Immature natural killer cell (primary cell): ENCODE results near the gene CENPS. TPM values are rescaled to one million over a fixed set of nuclear protein-coding genes. Genes with fewer than 3 reads are reported as not detected.
"Not testable (repeated sequence)": the region's sequence is repeated elsewhere in the genome, so short reads cannot be mapped to it uniquely, and the experiment has no call there.

ENCODE experiments used
- DNase-seq, 3 donors: peaks; one replicate each; pipeline ENCODE4 v3.0.0; 2022; ENCODE audit warnings: mixed read lengths in 1 of 3
- H3K27ac Mint-ChIP-seq, 6 donors: one replicate each; pipeline ENCODE4 v1.8.0; 2020; ENCODE audit warnings: mixed read lengths in 6 of 6, mild to moderate bottlenecking in 5 of 6, inconsistent platforms in 4 of 6, moderate library complexity in 3 of 6
- H3K27me3 Mint-ChIP-seq, 3 donors: one replicate each; pipeline ENCODE4 v1.8.0; 2020 to 2021; ENCODE audit warnings: low read depth in 3 of 3, mild to moderate bottlenecking in 3 of 3, mixed read lengths in 3 of 3, moderate library complexity in 3 of 3, inconsistent platforms in 1 of 3
- H3K36me3 Mint-ChIP-seq, 3 donors: one replicate each; pipeline ENCODE4 v1.8.0; 2020; ENCODE audit warnings: mixed read lengths in 3 of 3, inconsistent platforms in 2 of 3, mild to moderate bottlenecking in 2 of 3
- H3K4me1 Mint-ChIP-seq, 2 donors: one replicate each; pipeline ENCODE4 v1.8.0; 2020; ENCODE audit warnings: inconsistent platforms in 2 of 2, mild to moderate bottlenecking in 2 of 2, mixed read lengths in 2 of 2, moderate library complexity in 1 of 2
- H3K4me3 Mint-ChIP-seq, 5 donors: one replicate each; pipeline ENCODE4 v1.8.0; 2020; ENCODE audit warnings: mild to moderate bottlenecking in 5 of 5, mixed read lengths in 5 of 5, inconsistent platforms in 3 of 5, moderate library complexity in 3 of 5
- H3K9me3 Mint-ChIP-seq, 6 donors: one replicate each; pipeline ENCODE4 v1.8.0; 2020; ENCODE audit warnings: mild to moderate bottlenecking in 6 of 6, mixed read lengths in 6 of 6, inconsistent platforms in 4 of 6, moderate library complexity in 3 of 6
- polyA plus RNA-seq, 3 donors: library from polyadenylated mRNA; unstranded; fragments of 300-500 nt; fragmentation: Illumina TruSeq; gene quantifications; one replicate each; pipeline ENCODE4 v1.2.3, GENCODE V29; 2021

The CENPS gene
- polyA plus RNA-seq, 3 donors from 2014 or later, result 7.8 to 12.1 (median 8.1) TPM

DNA sequence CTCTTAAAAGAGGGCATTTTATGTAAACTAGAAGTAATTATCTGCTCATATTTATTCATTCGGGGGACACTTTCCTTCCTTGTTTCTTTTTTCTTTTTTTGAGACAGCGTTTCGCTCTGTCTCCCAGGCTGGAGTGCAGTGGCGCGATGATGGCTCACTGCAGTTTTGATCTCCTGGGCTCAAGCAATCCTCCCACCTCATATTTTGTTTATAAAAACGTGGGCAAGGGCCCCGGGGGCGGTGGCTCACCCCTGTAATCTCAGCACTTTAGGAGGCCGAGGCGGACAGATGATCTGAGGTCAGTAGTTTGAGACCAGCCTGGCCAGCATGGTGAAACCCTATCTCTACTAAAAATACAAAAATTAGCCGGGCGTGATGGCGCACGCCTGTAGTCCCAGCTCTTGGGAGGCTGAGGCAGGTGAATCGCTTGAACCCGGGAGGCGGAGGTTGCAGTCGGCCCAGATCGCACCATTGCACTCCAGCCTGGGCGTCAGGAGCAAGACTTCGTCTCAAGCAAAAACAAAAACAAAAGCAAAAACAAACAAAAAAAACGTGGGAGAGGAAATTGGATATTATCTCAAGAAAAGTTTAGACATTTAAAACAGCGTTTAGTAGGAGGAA is 43.0 kb downstream of the CENPS start:
- DNase-seq, result no peak
- H3K36me3 Mint-ChIP-seq, result peaks cover 0 to 8% (median 2%) of the 10 kb centered on the region in 3 donors
- peaks cover 43 to 58% of the 10 kb centered on the region in 2 donors for H3K4me1 Mint-ChIP-seq
- H3K27ac Mint-ChIP-seq, result no peak overlapping the region
- no peaks in the 10 kb centered on the region for H3K9me3 Mint-ChIP-seq
- peaks cover 0 to 2% (median 1%) of the 10 kb centered on the region in 3 donors for H3K27me3 Mint-ChIP-seq
- H3K4me3 Mint-ChIP-seq, result peak overlapping the region; percentile 90 to 96 (median 93)

GRCh38 chr1:10474309-10474612 is 44.0 kb downstream of the CENPS start:
- H3K4me1 Mint-ChIP-seq, result peaks cover 43 to 59% of the 10 kb centered on the region in 2 donors
- not testable (repeated sequence) for DNase-seq, H3K36me3 Mint-ChIP-seq, H3K9me3 Mint-ChIP-seq, H3K27me3 Mint-ChIP-seq
- H3K27ac Mint-ChIP-seq, result peak overlapping the region in 3 of 6 donors; percentile 14 to 81 (median 73)
- H3K4me3 Mint-ChIP-seq, result peak overlapping the region; percentile 85 to 94 (median 92)

DNA sequence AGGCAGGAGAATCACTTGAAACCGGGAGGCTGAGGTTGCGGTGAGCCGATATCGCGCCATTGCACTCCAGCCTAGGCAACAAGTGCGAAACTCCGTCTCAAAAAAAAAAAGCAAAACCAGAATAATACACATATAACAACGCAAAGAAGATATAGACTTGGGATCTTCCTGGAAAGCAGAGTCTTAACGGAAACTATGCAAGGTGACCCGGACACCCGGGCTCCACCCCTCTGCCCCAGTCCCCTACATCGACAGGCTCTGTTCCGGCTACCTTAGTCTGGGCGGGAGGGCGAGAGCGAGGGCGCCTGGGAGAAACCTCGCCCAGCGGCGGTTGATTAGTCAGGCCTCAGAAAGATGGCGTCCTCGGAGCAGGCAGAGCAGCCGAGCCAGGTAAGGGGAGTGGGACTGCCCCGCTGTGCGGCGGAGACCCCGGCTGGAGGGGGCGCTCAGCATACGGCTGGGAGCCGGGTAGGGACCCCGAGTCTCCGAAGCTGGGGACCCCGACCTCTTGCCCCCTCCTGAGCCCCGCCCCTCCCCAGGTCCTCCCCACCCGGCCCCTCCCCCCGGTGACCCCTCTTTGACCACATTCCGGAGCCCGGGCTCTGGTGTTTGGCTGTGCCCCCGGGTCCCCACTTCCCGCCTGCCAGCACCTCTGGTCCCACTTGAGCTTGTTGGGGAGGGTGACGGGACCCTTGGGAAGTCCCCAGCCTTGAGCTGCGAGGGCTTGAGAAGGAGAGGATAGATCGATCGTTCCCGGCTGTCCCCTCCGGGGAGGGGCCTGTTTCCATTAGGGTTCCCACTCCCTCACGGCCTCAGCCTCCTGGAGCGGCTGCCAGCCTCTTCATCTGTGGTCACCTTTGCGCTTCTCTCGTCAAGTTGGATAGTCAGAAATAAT is 44.6 kb downstream of the CENPS start, which contains the start of gene PEX14:
Gene PEX14, plus strand, starts transcription at position 338 of the 895 bp plus-strand sequence. Its CDS starts 17 bp downstream, at position 355.
- peak; percentile 76 to 78 (median 78) for DNase-seq
- Mint-ChIP-seq H3K27me3 (peaks cover 0 to 3% (median 2%) of the 10 kb centered on the region in 3 donors), H3K4me1 (peaks cover 45 to 64% of the 10 kb centered on the region in 2 donors), H3K36me3 (no peaks in the 10 kb centered on the region), H3K4me3 (peak within 1 kb of the TSS; percentile 89 to 95 (median 93)), H3K9me3 (no peaks in the 10 kb centered on the region), H3K27ac (peak within 1 kb of the TSS; percentile 81 to 92 (median 90))

DNA sequence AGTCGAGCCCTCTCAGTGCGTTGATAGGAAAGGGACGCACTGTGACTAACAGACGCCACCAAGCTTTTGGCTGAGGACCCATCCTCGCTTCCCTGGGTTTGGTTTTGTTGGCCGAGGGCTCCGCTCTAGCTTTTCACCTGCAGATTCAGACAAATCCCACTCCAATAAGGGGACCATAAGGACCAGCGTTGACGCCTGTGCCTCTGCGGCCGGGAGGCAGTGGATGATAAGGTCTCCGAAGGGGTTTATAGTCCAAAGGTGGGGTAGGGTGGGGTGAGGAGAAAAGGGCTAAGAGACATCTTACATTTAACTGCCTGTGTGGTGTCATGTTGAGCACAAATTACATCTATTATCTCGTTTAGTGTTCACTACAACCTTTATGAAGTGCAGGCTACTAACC is 45.3 kb downstream of the CENPS start:
- DNase-seq, result no peak
- Mint-ChIP-seq H3K9me3 (no peaks in the 10 kb centered on the region), H3K27me3 (peaks cover 0 to 3% (median 2%) of the 10 kb centered on the region in 3 donors), H3K4me1 (peaks cover 45 to 64% of the 10 kb centered on the region in 2 donors), H3K4me3 (peak overlapping the region; percentile 89 to 95 (median 92)), H3K27ac (peak overlapping the region; percentile 80 to 92 (median 86)), H3K36me3 (no peaks in the 10 kb centered on the region)

DNA sequence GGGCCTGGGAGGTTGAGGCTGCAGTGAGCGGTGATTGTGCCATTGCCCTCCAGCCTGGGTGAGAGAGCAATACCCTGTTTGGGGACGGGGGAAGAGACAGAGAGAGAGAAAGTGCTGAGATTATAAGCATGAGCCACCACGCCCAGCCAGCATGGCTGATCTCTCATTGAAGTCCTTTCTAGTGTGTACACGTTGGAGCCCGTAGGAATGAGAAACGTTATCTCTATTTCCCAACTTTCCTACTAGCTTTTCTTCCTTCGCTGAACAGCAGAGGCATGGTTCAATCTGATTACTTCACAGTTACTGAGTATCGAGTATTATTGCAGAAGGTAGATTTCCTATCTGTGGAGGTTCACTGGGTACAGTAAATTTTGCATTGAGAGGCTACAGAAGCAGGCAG is 49.1 kb downstream of the CENPS start:
- peaks cover 0 to 3% (median 2%) of the 10 kb centered on the region in 3 donors for H3K27me3 Mint-ChIP-seq
- no peaks in the 10 kb centered on the region for H3K36me3 Mint-ChIP-seq
- peaks cover 27 to 34% of the 10 kb centered on the region in 2 donors for H3K4me1 Mint-ChIP-seq
- no peak overlapping the region for H3K4me3 Mint-ChIP-seq
- no peaks in the 10 kb centered on the region for H3K9me3 Mint-ChIP-seq
- no peak overlapping the region for H3K27ac Mint-ChIP-seq
- DNase-seq, result no peak

GRCh38 chr1:10480614-10481013 is 50.4 kb downstream of the CENPS start:
- Mint-ChIP-seq H3K9me3 (no peaks in the 10 kb centered on the region), H3K4me1 (peaks cover 25 to 32% of the 10 kb centered on the region in 2 donors), H3K4me3 (no peak overlapping the region), H3K36me3 (peaks cover 0 to 4% (median 0%) of the 10 kb centered on the region in 3 donors), H3K27ac (no peak overlapping the region), H3K27me3 (peaks cover 0 to 2% (median 0%) of the 10 kb centered on the region in 3 donors)
- DNase-seq, result no peak

DNA sequence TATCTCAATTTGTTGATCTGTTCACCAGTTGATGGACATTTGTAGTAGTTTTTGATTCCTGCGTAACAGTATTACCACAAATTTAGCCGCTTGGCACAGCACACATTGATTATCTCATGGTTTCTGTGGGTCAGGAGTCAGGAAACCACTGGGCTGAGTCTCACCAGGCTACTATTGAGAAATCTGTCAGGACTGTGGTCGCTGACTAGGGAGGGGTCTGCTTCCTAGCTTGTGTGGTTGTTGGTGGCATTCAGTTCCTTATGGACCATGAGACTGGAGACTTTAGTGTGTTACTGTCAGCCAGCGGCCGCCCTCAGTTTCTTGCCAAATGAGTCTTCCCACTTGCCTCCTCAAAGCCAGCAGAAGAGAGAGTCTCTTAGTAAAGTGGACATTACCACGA is 54.3 kb downstream of the CENPS start:
- Mint-ChIP-seq H3K27me3 (no peaks in the 10 kb centered on the region), H3K4me1 (peaks cover 12 to 13% of the 10 kb centered on the region in 2 donors), H3K36me3 (peaks cover 4% of the 10 kb centered on the region in 3 donors), H3K9me3 (no peaks in the 10 kb centered on the region), H3K27ac (peak overlapping the region in 1 of 6 donors; percentile 10), H3K4me3 (no peak overlapping the region)
- DNase-seq, result no peak

DNA sequence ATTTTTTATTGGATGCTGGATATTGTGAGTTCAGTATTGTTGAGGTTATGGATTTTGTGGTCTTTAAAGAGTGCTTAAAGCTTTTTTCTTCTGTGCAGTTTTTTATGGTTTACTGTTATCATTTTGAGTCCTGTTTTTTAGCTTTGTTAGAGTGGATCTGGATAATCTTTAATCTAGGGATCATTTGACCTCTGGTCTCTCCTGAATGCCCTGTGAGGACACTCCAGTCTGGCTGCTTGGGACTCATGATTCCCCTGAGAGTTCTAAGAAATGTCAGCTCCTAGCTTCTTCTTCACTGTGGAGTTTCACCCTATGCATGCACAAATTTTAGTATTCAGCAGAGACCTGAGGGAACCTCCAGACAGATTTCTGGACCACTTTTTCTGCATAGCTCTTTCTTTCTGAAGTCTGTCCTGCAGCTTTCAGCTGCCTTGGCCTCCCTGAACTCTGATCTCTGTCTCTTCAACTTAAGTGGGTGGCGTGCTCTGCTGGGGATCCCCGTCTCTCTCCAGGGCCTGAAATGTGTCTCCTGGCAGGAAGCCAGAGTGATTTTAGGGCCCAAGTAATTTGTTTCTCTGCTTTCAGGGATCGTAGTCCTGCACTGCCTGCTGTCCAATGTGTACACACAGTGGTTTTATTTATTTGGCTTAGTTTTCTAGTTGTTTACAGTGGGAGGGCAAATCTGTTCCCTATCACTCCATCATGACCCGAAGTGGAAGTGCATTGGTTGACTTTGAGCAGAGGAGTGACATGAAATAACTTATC is 59.2 kb downstream of the CENPS start:
- Mint-ChIP-seq H3K27ac (no peak overlapping the region), H3K4me3 (no peak overlapping the region), H3K36me3 (peaks cover 4 to 7% (median 7%) of the 10 kb centered on the region in 3 donors), H3K27me3 (peaks cover 0 to 2% (median 2%) of the 10 kb centered on the region in 3 donors), H3K4me1 (peaks cover 8 to 19% of the 10 kb centered on the region in 2 donors), H3K9me3 (no peaks in the 10 kb centered on the region)
- DNase-seq, result no peak

DNA sequence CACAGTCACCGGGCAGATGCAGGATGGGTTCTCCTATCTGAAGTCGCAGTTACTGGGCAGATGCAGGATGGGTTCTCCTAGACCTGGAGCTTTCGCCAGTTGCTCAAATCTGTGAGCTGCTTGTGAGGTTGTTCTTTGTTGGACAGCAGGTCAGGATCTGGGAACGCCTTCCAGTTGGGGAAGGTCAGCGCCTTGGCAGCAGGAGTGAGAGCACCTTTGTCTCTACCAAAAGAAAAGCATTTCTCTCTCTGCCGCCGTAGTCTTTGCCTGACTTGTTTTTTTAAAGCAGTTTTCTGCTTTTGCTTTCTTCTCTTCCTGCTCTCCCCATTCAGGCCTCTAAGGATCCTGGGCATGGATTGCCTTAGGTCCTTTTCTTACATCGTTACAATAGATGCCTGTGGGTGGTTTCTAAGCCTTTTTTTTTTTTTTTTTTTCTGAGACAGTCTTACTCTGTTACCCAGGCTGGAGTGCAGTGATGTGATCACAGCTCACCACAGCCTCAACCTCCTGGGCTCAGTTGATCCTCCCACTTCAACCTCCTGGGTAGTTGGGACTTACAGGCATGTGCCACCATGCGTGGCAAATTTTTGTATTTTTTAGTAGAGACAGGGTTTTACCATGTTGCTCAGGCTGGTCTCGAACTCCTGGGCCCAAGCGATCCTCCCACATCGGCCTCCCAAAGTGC is 60.2 kb downstream of the CENPS start:
- no peak for DNase-seq
- Mint-ChIP-seq H3K27ac (no peak overlapping the region), H3K4me1 (peaks cover 11 to 21% of the 10 kb centered on the region in 2 donors), H3K27me3 (peaks cover 0 to 2% (median 2%) of the 10 kb centered on the region in 3 donors), H3K36me3 (peaks cover 0 to 7% (median 7%) of the 10 kb centered on the region in 3 donors), H3K9me3 (no peaks in the 10 kb centered on the region), H3K4me3 (no peak overlapping the region)

Other genes starting within 250 kb of the CENPS start
- 1 to 10 TPM; 1.2 to 2.4 (median 1.8) TPM for gene KIF1B, start 219.9 kb upstream of the CENPS start, polyA plus RNA-seq
- 10 to 100 TPM; 43.9 to 51.3 (median 44.8) TPM for gene PGD, start 31.4 kb upstream of the CENPS start, polyA plus RNA-seq
- not detected for gene CORT, start 19.6 kb downstream of the CENPS start, polyA plus RNA-seq
- gene DFFA, start 42.1 kb downstream of the CENPS start, polyA plus RNA-seq, result 10 to 100 TPM; 24.9 to 37.6 (median 28.6) TPM
- gene PEX14, start 44.5 kb downstream of the CENPS start, polyA plus RNA-seq, result 1 to 10 TPM; 2.0 to 7.5 (median 4.1) TPM